ENCODE results near the gene TUBA8. TPM values are rescaled to one million over a fixed set of nuclear protein-coding genes. Genes with fewer than 3 reads are reported as not detected.

Gene TUBA8
- total RNA-seq, 4 donors from 2014 or later, result 1.7 to 7.1 (median 2.6) TPM

DNA sequence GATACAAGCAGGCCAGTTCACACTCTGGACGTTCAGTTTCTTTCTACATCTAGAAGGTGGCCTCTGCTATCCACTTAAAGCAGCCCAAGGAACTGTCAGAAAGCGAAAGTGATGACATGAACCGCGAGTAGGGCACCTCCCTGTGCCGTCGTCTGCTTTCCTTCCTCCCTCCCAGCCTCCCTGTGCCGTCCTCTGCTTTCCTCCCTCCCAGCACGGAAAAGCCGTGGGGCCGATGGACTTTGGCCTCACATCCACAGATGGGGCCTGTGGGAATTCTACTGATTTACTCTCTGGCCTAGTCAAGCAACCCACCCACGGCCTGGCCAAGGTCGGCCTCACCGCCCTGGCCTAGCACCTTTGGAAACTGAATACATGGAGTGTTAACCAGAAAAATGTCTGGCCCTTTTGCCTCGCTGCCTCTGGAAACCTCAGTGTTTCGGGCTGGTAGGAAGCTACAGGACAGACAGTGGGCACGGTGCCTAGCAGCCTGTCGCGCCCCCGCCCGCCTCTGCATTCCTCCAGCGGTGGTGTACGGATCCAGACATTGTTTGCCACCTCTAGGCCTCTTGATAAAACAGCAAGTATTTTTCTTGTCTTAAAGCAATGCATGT is 18.6 kb upstream of the TUBA8 start:
- 6% methylated on average over 17 of the region's 22 CpGs for WGBS
- H3K27me3 ChIP-seq, result no peaks in the 10 kb centered on the region
- peaks cover 20% of the 10 kb centered on the region for H3K4me1 ChIP-seq
- peak overlapping the region; percentile 88 for H3K27ac ChIP-seq
- DNase-seq (ENCODE audit: low spot score in 2 of 2), result peak in 1 of 2 donors; percentile 84
- no peaks in the 10 kb centered on the region for H3K9me3 ChIP-seq
- TF ChIP-seq, protein P1, sequence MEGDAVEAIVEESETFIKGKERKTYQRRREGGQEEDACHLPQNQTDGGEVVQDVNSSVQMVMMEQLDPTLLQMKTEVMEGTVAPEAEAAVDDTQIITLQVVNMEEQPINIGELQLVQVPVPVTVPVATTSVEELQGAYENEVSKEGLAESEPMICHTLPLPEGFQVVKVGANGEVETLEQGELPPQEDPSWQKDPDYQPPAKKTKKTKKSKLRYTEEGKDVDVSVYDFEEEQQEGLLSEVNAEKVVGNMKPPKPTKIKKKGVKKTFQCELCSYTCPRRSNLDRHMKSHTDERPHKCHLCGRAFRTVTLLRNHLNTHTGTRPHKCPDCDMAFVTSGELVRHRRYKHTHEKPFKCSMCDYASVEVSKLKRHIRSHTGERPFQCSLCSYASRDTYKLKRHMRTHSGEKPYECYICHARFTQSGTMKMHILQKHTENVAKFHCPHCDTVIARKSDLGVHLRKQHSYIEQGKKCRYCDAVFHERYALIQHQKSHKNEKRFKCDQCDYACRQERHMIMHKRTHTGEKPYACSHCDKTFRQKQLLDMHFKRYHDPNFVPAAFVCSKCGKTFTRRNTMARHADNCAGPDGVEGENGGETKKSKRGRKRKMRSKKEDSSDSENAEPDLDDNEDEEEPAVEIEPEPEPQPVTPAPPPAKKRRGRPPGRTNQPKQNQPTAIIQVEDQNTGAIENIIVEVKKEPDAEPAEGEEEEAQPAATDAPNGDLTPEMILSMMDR (IDR thresholded peaks at IDR 0.05), result no peak
- TF ChIP-seq POLR2AphosphoS5 (IDR thresholded peaks at IDR 0.05), result no peak
- TF ChIP-seq POLR2A (IDR thresholded peaks at IDR 0.05), result no peak
- TF ChIP-seq EP300 (IDR thresholded peaks at IDR 0.05), result no peak
- peak overlapping the region; percentile 44 for H3K4me3 ChIP-seq
- H3K36me3 ChIP-seq, result peaks cover 27% of the 10 kb centered on the region

DNA sequence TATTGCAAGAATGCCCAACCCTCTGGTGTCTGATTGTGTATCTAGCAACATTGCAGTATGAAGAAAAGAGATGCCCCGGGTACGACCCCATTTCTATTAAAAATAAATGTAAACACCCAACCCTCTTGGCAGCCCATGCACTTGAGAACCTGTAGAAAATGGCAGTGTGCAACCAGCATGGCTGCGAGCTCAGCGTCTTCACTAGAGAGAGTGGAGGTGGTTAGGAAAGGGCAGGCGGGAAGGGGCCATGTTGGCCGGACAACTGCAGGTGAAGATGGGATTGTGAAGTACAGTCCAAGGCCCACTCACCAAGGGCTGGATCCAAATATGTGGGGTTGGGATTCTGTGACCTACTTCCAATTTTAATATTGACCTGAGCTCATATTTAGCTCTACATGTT is 16.9 kb upstream of the TUBA8 start:
- H3K4me1 ChIP-seq, result peaks cover 20% of the 10 kb centered on the region
- H3K27ac ChIP-seq, result no peak overlapping the region
- DNase-seq (ENCODE audit: low spot score in 2 of 2), result no peak
- H3K36me3 ChIP-seq, result peaks cover 10% of the 10 kb centered on the region
- H3K4me3 ChIP-seq, result no peak overlapping the region
- 95% methylated on average over 6 of the region's 6 CpGs for WGBS
- TF ChIP-seq, protein P1 (IDR thresholded peaks at IDR 0.05), result no peak
- TF ChIP-seq POLR2AphosphoS5 (IDR thresholded peaks at IDR 0.05) (no peak), POLR2A (IDR thresholded peaks at IDR 0.05) (no peak), EP300 (IDR thresholded peaks at IDR 0.05) (no peak)
- H3K27me3 ChIP-seq, result no peaks in the 10 kb centered on the region
- no peaks in the 10 kb centered on the region for H3K9me3 ChIP-seq

DNA sequence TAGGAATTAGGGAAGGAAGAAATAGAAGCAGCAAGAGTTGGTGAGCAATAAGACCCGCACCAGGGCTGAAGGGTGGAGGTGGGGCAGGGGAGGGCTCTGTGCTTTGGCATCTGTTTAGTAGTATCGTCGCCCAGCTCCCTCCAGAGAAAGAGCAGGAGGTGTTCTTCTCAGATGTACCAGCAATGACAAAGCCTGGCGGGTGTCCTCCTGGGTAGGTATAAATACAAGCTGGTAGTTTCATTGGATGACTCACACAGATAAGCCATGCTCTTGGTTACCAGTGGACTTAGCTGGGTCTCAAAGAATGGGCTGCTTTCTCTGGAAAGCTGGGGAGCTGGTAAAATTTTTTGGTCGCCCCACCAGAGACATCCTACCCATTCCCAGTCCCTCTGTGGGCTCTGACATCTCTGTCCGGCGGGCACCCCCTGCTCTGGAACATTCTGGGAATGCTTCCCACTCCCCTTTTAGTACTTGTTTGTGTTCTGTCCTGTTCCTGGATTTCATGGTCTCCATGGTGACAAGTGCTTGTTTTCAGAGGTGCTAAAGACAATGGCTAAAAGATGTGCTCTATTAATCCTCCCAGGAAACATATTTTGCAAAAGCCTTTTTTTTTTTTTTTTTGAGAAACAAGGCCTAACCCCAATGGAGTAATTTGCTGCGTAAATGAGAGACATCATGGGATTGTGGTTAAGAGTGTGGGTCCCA is 15.4 kb upstream of the TUBA8 start:
- H3K4me3 ChIP-seq, result no peak overlapping the region
- WGBS, result 92% methylated on average over 8 of the region's 8 CpGs
- TF ChIP-seq POLR2AphosphoS5 (IDR thresholded peaks at IDR 0.05), result no peak
- TF ChIP-seq, protein P1 (IDR thresholded peaks at IDR 0.05), result no peak
- TF ChIP-seq EP300 (IDR thresholded peaks at IDR 0.05), result no peak
- no peak for TF ChIP-seq POLR2A (IDR thresholded peaks at IDR 0.05)
- no peak overlapping the region for H3K27ac ChIP-seq
- no peaks in the 10 kb centered on the region for H3K36me3 ChIP-seq
- no peaks in the 10 kb centered on the region for H3K27me3 ChIP-seq
- no peak for DNase-seq (ENCODE audit: low spot score in 2 of 2)
- peaks cover 20% of the 10 kb centered on the region for H3K4me1 ChIP-seq
- no peaks in the 10 kb centered on the region for H3K9me3 ChIP-seq

DNA sequence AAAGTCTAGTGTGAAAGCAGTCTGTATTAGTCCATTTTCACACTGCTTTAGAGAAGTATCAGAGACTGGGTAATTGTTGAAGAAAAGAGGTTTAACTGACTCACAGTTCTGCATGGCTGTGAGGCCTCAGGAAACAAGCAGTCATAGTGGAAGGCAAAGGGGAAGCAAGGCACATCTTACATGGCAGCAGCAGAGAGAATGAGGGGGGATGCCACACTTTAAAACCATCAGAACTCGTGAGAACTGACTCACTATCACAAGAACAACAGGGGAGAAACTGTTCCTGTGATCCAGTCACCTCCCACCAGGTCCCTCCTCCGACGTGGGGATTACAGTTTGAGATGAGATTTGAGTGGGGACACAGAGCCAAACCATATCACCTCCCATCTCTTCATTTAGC is 13.8 kb upstream of the TUBA8 start:
- no peaks in the 10 kb centered on the region for H3K27me3 ChIP-seq
- TF ChIP-seq POLR2AphosphoS5 (IDR thresholded peaks at IDR 0.05) (no peak), EP300 (IDR thresholded peaks at IDR 0.05) (no peak), POLR2A (IDR thresholded peaks at IDR 0.05) (no peak)
- TF ChIP-seq, protein P1 (IDR thresholded peaks at IDR 0.05), result no peak
- no peak for DNase-seq (ENCODE audit: low spot score in 2 of 2)
- H3K9me3 ChIP-seq, result no peaks in the 10 kb centered on the region
- no peak overlapping the region for H3K4me3 ChIP-seq
- 58% methylated on average over 3 of the region's 3 CpGs for WGBS
- no peaks in the 10 kb centered on the region for H3K36me3 ChIP-seq
- H3K4me1 ChIP-seq, result peaks cover 9% of the 10 kb centered on the region
- H3K27ac ChIP-seq, result no peak overlapping the region

DNA sequence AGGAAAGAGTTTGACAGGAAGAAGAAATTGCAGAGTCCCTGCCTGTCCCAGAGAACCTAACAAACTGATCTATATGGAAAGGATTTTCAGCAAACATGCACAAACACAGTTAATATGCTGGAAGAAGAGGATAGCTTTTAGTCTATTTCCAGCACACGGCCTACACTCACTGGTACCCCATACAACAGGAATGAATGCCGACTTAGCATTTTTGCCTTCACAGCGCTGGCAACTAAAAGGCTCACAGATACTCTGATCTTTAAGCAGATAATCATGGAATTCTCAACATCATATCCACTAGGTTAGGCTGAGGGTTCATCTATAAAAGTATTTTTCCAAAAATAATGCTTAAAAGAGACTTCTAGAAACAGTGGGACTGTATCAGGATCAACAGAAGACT is 9.8 kb upstream of the TUBA8 start:
- TF ChIP-seq, protein P1 (IDR thresholded peaks at IDR 0.05), result no peak
- no peak for TF ChIP-seq EP300 (IDR thresholded peaks at IDR 0.05)
- no peak for TF ChIP-seq POLR2AphosphoS5 (IDR thresholded peaks at IDR 0.05)
- no peak for TF ChIP-seq POLR2A (IDR thresholded peaks at IDR 0.05)
- no peaks in the 10 kb centered on the region for H3K4me1 ChIP-seq
- WGBS, result 93% methylated on average over 3 of the region's 3 CpGs
- no peak for DNase-seq (ENCODE audit: low spot score in 2 of 2)
- H3K9me3 ChIP-seq, result no peaks in the 10 kb centered on the region
- H3K27me3 ChIP-seq, result no peaks in the 10 kb centered on the region
- H3K4me3 ChIP-seq, result no peak overlapping the region
- no peak overlapping the region for H3K27ac ChIP-seq
- H3K36me3 ChIP-seq, result no peaks in the 10 kb centered on the region
